NT2/D1 (cell line): ENCODE measurements around the gene DPP3.
A peak's percentile ranks its signal among the peaks of the same experiment; 100 is the strongest.

Source experiments
- DNase-seq: peaks from one replicate; pipeline ENCODE4 v3.0.0-alpha.2; 2011; ENCODE audit warnings: low read depth, low spot score
- H3K27me3 ChIP-seq: 2 replicates; pipeline ENCODE4 v1.6.0; 2011; ENCODE audit warnings: mild to moderate bottlenecking; ENCODE audit not compliant: insufficient read length, insufficient read depth
- H3K36me3 ChIP-seq: 2 replicates; pipeline ENCODE4 v1.6.1; 2011; ENCODE audit warnings: mild to moderate bottlenecking, low read length, mixed read lengths; ENCODE audit not compliant: insufficient read depth, insufficient read length
- H3K4me1 ChIP-seq: 2 replicates; pipeline ENCODE4 v1.5.1; 2011; ENCODE audit not compliant: insufficient read depth, insufficient read length
- H3K4me3 ChIP-seq: 2 replicates; pipeline ENCODE4 v1.5.1; 2011; ENCODE audit warnings: low read depth; ENCODE audit not compliant: insufficient read length
- H3K9ac ChIP-seq: 2 replicates; pipeline ENCODE4 v1.6.0; 2011; ENCODE audit warnings: low read depth; ENCODE audit not compliant: insufficient read length
- H3K9me3 ChIP-seq: 2 replicates; pipeline ENCODE4 v1.5.1; 2011; ENCODE audit warnings: mild to moderate bottlenecking, low read length; ENCODE audit not compliant: insufficient read depth
- SUZ12 ChIP-seq: IDR thresholded peaks from 2 replicates; pipeline ENCODE4 v1.6.1; 2011; ENCODE audit not compliant: insufficient read length, insufficient read depth; ENCODE audit errors: extremely low read depth
- YY1 ChIP-seq: IDR thresholded peaks from 2 replicates; pipeline ENCODE4 v1.6.1; 2011; ENCODE audit not compliant: insufficient read length, insufficient read depth
- ZNF274 ChIP-seq: IDR thresholded peaks from 2 replicates; pipeline ENCODE4 v1.6.1; 2011; ENCODE audit warnings: mild to moderate bottlenecking, low read depth, low read length

DPP3 gene

GRCh38 chr11:66479394-66480116 lies 679 bp upstream of the DPP3 start:
- H3K27me3 ChIP-seq: no peaks in the 10 kb centered on the region

GRCh38 chr11:66484806-66485380 lies 4.7 kb downstream of the DPP3 start:
- Histone ChIP-seq H3K4me3 (no peak overlapping the region), H3K36me3 (peaks cover 70% of the 10 kb centered on the region), H3K9ac (no peak overlapping the region), H3K27me3 (no peaks in the 10 kb centered on the region), H3K9me3 (no peaks in the 10 kb centered on the region), H3K4me1 (peaks cover 12% of the 10 kb centered on the region)
- TF ChIP-seq YY1 (no peak), SUZ12 (no peak), ZNF274 (no peak)
- no peak for DNase-seq

More at GRCh38 chr11:66479394-66480116, 679 bp upstream of the DPP3 start:
- Histone ChIP-seq H3K9me3 (no peaks in the 10 kb centered on the region), H3K36me3 (peaks cover 51% of the 10 kb centered on the region), H3K9ac (peak overlapping the region; percentile 97), H3K4me3 (peak overlapping the region; percentile 96), H3K4me1 (peaks cover 12% of the 10 kb centered on the region)
- TF ChIP-seq SUZ12 (no peak), YY1 (no peak), ZNF274 (no peak)
- DNase-seq: no peak

- H3K9ac ChIP-seq: no peak overlapping the region
- no peak for DNase-seq
These were observed 8.7 kb downstream of the DPP3 start for GRCh38 chr11:66488957-66489356.

GRCh38 chr11:66489636-66490035 lies 9.4 kb downstream of the DPP3 start:
- peaks cover 82% of the 10 kb centered on the region for H3K36me3 ChIP-seq
- no peak for DNase-seq
- no peaks in the 10 kb centered on the region for H3K27me3 ChIP-seq
- no peak overlapping the region for H3K9ac ChIP-seq
- no peak for TF ChIP-seq SUZ12
- no peak for TF ChIP-seq YY1
- no peak for TF ChIP-seq ZNF274
- no peaks in the 10 kb centered on the region for H3K9me3 ChIP-seq
- no peak overlapping the region for H3K4me3 ChIP-seq
- H3K4me1 ChIP-seq: peaks cover 12% of the 10 kb centered on the region

More at GRCh38 chr11:66488957-66489356, 8.7 kb downstream of the DPP3 start:
- Histone ChIP-seq H3K4me3 (no peak overlapping the region), H3K9me3 (no peaks in the 10 kb centered on the region), H3K4me1 (peaks cover 12% of the 10 kb centered on the region), H3K27me3 (no peaks in the 10 kb centered on the region), H3K36me3 (peaks cover 81% of the 10 kb centered on the region)
- TF ChIP-seq ZNF274: no peak
- no peak for TF ChIP-seq YY1
- no peak for TF ChIP-seq SUZ12

DNA sequence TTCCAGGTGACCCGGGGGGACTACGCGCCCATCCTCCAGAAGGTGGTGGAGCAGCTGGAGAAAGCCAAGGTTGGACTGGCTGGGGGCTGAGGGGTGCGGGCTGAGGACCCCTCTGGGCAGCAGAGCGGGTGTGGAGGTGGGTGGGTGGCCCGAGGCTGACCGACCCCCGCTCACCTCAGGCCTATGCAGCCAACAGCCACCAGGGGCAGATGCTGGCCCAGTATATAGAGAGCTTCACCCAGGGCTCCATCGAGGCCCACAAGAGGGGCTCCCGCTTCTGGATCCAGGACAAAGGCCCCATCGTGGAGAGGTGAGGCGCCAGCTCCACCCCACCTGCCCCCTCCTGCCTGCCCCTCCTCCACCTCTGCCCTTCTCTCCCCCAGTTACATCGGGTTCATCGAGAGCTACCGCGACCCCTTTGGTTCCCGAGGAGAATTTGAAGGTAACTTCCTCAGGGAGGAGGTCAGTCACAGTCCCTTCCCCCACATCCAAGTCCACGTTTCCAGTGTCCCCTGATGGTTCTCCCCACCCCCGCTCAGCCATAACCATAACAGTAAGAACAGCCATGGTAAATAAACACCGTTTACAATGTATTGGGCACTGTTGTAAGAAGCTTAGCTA lies 11.2 kb downstream of the DPP3 start:
- DNase-seq: no peak

GRCh38 chr11:66492161-66492865 lies 12.1 kb downstream of the DPP3 start:
- Histone ChIP-seq H3K4me1 (peaks cover 12% of the 10 kb centered on the region), H3K36me3 (peaks cover 84% of the 10 kb centered on the region), H3K9ac (no peak overlapping the region), H3K4me3 (no peak overlapping the region), H3K27me3 (no peaks in the 10 kb centered on the region), H3K9me3 (no peaks in the 10 kb centered on the region)
- DNase-seq: no peak
- no peak for TF ChIP-seq YY1
- TF ChIP-seq SUZ12: no peak
- no peak for TF ChIP-seq ZNF274

More for the DNA sequence above, 11.2 kb downstream of the DPP3 start:
- H3K4me3 ChIP-seq: no peak overlapping the region
- TF ChIP-seq ZNF274 (no peak), YY1 (no peak), SUZ12 (no peak)
- H3K27me3 ChIP-seq: no peaks in the 10 kb centered on the region
- H3K9ac ChIP-seq: no peak overlapping the region
- peaks cover 84% of the 10 kb centered on the region for H3K36me3 ChIP-seq
- peaks cover 12% of the 10 kb centered on the region for H3K4me1 ChIP-seq
- H3K9me3 ChIP-seq: no peaks in the 10 kb centered on the region

- Histone ChIP-seq H3K9me3 (no peaks in the 10 kb centered on the region), H3K27me3 (no peaks in the 10 kb centered on the region), H3K9ac (no peak overlapping the region), H3K4me3 (no peak overlapping the region), H3K36me3 (peaks cover 78% of the 10 kb centered on the region), H3K4me1 (peaks cover 12% of the 10 kb centered on the region)
- DNase-seq: no peak
- no peak for TF ChIP-seq SUZ12
- no peak for TF ChIP-seq YY1
- no peak for TF ChIP-seq ZNF274
These were observed 12.9 kb downstream of the DPP3 start for GRCh38 chr11:66493130-66493529.
